HG03025 (cell line): ENCODE measurements around the gene DLD.
"Not testable (repeated sequence)": the region's sequence is repeated elsewhere in the genome, so short reads cannot be mapped to it uniquely, and the experiment has no call there.

ENCODE experiments used
- ATAC-seq: cut with Tn5 transposase; IDR thresholded peaks from one replicate; pipeline ENCODE4 v1.9.1; 2021; ENCODE audit warnings: mild to moderate bottlenecking, moderate library complexity; ENCODE audit not compliant: unreplicated experiment, low FRiP score

The DLD gene

DNA sequence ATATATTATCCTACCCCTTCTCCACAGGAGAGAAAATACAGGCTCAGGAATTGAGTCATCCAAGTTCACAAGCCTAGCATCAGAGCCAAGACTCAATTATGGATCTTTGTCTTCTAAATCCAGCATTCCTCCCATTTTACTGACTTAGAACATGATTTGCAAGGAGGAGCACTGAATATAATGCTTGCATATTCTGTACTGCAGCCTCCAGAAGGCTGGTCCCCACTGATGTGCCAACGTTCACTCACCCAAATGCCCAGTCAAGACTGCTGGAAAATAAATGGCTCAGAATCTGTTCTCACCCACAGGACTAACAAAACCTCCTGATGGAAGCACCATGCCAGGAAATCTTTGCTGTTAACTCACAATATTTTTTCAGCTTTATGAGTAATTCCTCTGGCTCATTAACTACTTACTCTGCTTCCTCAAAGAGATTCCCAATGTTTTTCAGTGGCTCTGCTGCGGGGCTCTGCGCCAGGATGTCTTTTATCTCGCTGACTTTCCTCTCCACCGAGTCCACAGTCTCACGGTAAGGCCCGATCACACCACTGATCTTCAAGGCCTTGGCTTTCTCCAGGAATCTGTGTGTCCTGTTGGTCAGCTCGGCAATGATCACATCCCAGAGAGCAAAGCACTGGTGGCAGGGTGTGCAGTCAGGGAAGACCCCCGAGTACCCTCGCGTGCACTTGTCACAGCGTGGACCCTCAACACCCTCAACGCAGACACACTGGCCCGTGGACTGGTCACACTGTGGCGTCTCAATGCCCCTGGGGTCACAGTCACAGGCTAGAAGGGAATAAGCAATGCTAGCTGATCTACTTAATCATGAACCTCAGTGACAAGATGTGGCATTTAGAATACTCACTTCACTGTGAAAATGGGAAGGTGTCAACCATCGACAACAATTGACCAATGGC lies 48.8 kb downstream of the DLD start:
- no peak for ATAC-seq

DNA sequence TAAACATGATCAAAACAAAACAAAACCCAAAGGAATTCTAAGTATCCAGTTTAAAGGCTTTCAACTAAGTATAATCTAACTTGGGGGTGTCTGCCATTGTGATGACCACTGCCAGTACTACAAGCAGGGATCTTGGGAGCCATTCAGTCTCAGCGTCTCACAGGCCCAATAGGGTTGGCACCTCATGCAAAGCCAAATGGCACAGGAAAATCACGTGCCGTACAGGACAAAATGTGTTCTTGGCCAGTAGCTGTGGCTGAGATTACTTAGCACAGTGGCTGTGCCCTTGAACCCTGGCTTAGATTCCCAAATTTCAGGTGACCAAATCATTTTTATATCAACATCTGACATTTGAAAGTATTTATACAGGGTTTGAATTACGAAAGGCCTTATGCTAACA lies 50.0 kb downstream of the DLD start:
- ATAC-seq: no peak

DNA sequence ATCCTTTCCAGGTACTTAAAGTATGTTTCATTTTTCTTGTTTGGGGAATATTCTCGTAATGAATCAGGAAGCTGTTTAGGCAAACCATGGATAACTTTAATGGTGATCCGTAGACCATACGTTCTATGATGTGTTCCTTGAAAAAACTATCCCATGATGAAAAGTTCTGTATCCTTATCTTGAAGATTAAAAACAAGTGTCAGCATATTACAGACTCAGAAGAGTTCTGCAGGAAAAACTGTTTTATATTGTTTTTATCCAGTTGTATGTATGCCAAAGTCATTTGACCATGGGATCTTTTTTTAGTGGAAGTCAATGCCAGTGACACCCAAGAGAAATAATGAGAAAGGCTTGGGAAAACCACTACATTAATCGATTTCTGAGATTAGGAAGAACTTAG lies 52.0 kb downstream of the DLD start:
- no peak for ATAC-seq

DNA sequence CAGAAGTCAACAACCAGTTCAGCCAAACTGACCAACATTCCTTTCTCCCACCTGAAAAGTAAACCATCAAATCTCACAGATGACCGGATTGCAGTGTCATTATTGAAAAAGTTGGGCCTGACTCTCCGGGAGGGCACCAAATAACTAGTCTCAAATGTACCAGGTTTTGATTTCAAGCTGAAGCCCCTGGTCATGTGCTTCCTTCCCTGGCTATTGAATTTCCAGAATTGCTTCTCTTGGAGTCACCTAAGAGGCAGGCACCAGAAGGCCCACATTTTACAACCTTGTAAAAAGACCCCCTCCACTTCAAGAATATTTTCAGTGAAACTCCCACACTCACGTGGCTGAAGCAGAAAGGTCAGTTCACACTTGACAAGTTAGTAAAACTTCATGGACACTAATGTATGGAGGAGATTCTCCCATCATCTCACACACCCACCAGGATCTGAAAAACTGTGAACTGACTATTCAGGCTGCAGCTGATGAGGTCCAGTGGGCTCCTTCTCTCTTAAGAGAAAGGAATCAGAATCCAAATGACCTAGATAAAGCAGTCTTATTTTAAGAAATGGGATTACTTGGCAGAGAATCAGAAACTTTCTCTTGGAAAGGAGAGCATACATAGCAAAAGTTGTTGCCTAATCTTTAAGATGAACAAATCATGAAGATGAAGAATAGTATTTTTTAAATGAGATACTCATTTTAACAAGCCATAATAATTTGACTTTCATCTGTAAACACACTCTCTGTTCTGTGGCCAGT lies 53.6 kb downstream of the DLD start:
- ATAC-seq: no peak

DNA sequence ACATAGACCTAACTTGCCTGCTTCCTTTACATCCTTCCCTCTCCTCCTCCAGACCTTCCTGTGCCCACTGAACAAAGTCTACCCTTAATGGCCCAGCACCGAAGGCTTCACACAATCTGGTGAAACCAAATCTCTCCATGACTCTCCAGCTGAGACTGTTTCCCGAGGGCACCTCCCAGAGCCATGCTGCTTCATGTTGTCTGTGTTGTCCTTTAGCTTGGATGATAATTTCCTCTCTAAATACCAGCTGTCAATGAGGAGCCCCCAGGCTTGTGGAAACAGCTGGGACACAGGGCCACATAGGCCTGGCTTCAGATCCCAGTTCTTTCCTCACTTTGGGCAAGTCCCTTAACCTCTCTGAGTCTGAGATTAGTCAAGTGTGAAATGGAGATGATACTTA lies 54.3 kb downstream of the DLD start:
- no peak for ATAC-seq

DNA sequence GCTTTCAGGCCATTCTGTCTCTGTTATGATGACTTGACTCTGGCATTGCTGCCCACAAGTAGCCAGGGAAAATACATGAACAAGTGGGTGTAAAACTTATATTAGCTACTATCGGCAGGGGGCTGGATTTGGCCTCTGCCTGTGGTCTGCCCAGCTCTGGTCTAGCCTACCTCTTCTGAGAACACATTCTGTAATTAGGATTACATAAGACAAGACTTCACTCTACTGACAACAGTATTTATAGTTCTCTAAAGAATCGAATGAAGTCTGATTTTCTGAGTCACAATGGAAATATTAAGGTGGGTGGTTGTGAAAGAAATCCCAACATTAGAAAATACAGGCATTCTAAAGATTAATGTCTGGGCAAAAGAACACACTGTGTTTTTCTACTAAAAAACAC lies 55.5 kb downstream of the DLD start:
- ATAC-seq: no peak

DNA sequence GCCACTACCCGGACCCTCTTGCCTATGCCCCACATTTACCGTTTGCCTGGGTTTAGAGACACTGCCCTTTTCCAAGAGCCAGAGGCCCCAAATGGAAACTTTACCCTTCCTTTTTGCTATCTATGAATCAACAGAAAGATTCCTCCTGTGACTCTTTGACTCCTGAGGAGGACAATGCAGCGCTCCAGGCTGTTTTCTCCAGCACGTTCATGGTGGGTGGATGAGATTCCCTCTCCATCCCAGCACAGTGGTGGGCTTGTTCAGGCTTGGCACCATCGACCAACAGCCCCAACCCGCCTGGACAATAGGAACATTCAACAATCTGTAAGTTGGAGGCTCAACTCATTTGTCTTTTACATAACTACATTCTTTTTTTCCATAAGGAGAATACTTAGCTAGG lies 55.9 kb downstream of the DLD start:
- no peak for ATAC-seq

DNA sequence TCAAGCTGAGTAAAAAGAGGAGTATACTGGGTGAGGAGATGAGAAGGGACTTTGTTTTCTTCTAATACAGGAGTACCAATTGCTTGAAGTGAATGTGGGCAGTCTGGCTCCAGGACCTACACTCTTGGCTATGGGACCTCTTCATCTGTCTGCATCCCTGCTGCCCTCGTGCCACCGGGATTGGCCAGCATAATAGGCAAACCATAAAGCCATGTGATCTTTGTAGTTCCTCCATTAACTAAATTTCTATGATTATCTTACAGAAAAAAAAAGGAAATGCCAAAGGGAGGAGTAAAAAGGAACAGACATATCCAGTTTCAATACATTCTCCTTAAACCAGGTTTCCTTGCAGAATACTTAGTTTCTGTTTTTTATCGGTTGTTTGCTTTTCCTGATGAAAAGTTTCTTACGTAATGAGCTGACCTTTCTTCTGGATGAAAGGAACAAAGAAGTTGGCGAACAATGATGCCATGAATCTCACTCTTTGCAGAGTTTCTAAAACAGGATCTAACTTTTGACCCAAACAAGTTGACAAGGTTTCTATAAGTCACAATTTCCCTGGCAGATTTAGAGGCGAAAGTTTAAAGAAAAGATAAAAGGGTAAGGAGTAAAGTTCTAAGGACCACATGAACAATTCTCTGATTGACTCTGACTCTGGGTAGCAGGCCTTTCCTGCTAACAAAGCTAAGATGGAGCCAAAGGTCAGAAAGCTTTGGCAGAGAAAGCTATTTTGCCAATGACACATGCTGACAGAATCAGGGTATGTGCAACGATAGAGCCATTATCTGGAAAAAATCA lies 57.9 kb downstream of the DLD start:
- no peak for ATAC-seq

DNA sequence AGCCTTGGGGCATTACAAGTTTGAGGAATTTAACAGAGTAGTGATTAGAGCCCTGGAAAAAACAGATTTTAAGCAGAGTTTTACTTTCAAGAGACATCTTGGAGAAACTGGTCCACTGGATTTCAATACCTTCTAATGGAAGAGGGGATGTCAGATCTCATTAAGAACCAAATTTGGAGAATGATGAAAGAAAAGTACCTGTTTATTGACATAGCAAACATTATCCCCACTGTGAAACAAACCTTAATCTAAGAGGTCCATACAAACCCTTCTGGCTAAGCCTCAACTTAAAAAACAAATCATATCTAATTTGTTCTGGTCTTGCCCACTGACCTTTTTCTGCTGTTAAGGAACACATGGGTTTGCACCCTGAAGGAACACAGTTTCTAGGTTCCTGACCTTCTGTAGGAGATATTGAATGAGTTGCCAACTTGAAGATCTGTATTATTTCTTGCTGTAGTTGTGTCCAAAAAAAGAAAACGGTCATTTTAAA lies 58.5 kb downstream of the DLD start:
- no peak for ATAC-seq

DNA sequence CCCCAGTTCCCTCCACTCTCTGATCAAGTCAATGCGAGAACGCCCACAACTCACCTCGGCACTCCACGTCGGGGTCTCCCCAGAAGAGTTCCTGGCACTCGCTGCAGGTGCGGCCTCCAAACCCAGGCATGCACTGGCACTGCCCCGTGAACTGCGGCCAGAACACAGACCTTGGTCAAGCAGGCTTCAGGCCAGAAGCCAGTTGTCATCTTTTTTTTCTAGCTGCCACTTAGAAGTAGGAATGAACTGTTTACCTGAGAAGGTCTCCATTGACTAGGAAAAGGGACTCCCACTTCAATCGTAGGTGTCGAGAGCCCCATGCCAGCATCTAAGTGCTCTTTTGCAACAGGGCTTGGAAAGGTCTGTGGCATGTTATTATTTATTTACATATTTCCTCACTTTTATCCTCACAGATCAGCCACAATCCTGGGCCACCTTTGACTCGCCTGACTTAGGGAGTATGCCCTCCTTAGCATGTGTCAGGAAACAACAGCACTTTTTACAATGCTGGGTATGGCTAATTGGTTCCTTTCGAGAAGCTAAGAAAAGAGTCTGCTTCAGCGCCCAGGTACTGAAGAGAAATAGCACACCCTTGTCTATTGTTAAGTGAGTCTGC lies 60.3 kb downstream of the DLD start:
- no peak for ATAC-seq

DNA sequence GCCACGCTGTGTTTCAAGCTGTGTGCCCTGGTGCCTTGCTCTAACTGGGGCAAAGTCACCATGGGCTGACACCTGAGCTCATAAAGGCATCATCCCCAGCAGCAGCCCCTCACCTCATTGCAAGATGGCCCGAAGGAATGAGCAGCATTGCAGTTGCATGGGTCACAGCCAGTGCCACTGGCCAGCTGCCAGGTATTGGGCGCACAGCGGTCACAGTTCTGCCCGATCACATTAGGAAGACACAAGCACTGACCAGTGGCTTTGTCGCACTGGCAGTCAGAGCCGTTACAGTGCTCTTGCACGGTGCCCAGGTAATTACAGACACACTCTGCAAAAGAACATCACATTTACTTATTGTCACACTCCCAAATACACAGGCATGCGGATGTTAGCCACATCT lies 60.9 kb downstream of the DLD start:
- ATAC-seq: no peak

DNA sequence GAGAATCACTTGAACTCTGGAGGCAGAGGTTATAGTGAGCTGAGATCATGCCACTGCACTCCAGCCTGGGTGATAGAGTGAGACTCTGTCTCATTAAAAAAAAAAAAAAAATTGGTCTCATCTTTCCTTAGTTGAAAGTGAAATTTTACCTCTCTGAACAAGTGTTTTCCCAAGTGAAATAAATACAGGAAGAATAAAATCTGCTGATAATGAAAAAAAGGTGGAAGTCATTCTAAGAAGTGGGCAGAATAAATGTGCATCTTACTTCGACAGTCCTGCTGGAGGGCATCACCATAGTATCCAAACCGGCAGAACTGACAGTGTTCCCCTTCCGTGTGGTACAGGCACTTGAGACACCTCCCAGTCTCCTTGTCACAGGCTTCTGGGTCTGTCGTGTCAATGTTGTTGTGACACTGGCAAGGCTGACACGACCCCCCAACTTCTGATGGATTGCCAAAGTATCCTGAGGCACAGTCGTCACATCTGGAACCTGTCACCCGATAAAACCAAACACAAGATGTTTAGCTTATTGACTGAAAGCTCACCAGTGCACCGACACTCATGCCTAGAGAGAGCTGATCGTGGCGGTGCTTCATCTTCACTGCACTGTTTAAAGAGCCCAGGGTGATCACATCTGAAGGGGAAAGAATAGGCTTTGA lies 62.4 kb downstream of the DLD start:
- no peak for ATAC-seq

DNA sequence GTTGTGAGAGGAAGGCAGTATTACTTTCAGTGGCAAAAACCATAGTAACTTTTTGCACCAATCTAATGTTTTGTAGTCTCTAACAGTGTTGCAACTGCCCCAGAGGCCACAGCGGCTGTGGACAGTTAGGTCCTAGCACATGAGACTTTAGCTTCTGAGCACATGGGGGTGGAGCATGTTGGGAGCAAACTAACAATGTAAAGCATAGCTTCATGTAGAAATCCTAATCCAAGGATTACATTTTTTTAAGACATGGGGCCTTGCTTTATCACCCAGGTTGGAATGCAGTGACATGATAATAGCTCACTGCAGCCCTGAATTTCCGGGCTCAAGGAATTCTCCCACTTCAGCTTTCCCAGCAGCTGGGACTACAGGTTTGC lies 62.9 kb downstream of the DLD start:
- ATAC-seq: no peak

DNA sequence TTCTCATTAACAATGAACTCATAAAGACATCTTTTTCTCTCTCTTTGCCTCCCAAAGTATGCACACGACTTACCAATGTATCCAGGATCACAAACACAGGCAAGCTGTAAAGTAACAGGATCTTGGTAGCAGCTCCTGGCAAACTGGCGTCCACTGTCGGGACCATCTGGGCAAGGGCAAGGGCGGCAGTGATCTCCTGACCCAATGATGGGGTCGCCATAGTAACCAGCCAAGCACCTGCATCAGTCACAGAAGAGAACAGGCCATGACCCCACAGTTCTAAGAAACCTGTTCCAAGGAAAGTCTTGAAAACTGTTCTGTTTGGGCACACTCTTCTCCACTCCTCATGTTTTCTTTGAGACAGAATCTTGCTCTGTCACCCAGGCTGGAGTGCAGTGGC lies 64.4 kb downstream of the DLD start:
- no peak for ATAC-seq

DNA sequence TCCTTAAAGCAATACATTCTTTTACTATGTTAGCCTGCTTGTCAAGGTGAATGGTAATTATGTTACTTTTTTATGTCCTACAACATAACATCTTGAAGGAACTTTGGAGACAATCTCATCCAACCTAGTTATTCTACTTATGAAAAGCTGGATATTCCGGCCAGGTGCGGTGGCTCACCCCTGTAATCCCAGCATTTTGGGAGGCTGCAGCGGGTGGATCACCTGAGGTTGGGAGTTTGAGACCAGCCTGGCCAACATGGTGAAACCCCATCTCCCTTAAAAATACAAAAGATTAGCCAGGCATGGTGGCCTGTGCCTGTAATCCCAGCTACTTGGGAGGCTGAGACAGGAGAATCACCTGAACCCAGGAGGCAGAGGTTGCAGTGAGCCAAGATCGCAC lies 66.0 kb downstream of the DLD start:
- ATAC-seq: not testable (repeated sequence)

DNA sequence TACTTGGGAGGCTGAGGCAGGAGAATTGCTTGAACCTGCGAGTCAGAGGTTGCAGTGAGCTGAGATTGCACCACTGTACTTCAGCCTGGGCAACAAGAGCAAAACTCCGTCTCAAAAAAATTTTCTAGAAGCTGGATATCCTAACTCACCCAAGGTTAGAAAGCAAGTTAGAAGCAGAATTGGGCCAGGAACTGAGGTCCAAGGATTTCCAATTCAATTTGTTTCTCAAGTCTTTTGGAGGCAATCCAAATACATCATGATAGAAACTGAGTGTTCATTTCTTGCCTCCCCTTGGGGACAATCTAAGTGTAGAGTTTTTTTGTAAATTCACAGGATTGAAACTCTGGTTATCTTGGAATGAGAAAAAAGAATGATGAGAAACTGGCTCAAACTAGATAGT lies 66.5 kb downstream of the DLD start:
- ATAC-seq: no peak

DNA sequence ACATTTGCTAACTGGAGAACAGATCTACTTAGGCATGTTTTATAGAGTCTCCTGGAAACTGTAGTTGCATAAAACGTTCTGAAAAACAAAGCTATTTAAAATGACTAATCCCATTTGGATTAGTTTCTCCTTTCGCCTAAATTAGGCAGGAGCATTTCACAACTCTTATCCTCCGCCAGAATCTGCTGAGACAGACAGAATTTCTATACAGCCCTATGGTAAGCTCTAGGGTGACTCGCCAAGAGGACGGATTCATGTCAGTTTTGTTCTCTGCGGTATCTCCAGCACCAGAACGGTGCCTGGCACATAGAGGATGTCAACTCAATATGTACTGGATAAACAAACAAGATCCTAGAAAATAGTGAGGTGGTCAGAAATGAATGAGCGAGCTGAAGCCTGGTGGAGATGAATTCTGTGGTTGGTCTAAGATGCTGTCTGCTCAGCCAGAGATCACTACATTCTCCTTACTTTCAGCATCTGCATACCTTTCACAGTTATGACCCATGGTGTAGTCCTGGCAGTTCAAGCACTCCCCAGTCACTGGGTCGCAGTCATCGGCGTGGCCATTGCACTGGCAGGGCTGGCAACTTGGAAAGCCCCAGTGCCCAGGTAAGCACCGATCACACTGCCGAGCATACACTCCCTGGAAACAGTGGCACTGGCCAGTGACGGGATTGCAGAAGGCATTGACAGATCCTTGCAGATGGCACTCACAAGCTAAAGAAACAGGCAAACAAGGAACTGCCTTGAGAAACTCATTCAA lies 68.0 kb downstream of the DLD start:
- no peak for ATAC-seq

DNA sequence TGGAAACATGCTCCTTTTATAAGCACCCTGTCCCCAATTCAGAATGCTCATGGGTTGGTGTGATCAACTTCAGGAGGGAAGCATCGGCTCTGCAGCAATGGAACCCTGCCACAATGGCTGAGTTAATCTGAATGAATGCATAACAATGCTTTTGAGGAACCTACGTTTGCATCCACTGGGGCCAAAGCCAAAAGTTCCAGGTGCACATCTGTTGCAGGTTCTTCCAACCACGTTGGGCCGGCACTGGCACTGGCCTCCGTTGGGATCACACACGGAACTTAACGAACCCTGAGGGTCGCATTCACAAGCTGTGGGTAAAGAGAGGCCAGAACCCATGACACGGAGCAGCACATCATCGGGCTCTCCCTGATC lies 68.5 kb downstream of the DLD start:
- ATAC-seq: no peak

DNA sequence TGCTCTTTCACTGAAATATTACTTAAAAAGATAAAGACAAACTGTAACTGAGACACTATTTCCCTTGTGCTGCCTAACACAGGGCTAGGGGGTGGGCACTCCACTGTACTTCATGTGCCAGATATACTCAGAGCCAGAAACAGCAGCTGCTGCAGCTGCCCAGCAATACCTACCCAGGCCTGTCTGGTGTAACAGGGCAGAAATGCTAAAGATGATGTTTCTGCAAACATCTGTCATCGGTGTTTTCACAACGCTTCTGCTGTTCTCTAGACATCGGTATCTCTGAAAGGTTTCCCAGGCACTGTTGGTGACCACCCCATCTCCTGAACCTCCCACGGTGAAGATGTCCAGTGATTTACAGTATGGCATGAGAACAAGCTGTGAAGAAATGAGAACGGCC lies 69.3 kb downstream of the DLD start:
- ATAC-seq: no peak
